Measurements from ENCODE around the gene RPTOR. TPM values are rescaled to one million over a fixed set of nuclear protein-coding genes. Genes with fewer than 3 reads are reported as not detected.

The RPTOR gene
- total RNA-seq, 1 donor: 27.9 TPM

DNA sequence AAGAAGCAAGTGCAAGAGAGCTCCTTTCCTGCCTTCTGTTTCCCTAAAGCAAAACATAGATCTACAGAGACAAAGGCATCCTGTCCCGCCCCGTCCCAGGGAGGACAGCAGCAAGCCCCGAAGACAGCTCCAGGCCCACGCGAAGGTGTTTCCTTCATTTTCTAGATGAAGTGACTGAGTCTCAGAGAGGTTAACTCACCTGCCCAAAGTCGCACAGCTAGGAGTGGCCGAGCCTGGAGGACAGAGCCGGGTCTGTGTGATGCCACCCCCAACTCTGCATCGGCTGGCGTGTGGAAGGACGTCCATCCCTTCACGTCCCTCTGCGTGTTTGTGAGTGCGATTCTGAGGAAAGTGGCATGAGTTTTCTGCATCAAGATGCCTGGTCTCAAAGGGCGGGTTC, 259.8 kb downstream of the RPTOR start:
- DNase-seq (ENCODE audit: insufficient read length, low spot score, missing footprints): no peak
- Histone ChIP-seq H3K4me3 (ENCODE audit: insufficient read depth, low read length) (no peak overlapping the region), H3K79me2 (ENCODE audit: insufficient read depth, low read length) (no peaks in the 10 kb centered on the region), H2AFZ (ENCODE audit: low read length) (no peak overlapping the region), H3K4me2 (ENCODE audit: insufficient read depth, low read length) (no peak overlapping the region), H3K36me3 (ENCODE audit: insufficient read depth, low read length) (peaks cover 3% of the 10 kb centered on the region), H3K9me3 (ENCODE audit: low read depth, low read length) (no peaks in the 10 kb centered on the region), H3K4me1 (ENCODE audit: insufficient read depth, low read length) (no peaks in the 10 kb centered on the region), H3K27me3 (ENCODE audit: insufficient read depth, low read length) (no peaks in the 10 kb centered on the region), H4K20me1 (ENCODE audit: insufficient read depth, low read length) (no peaks in the 10 kb centered on the region), H3K27ac (ENCODE audit: low read depth, low read length) (no peak overlapping the region)
- TF ChIP-seq, protein P1, sequence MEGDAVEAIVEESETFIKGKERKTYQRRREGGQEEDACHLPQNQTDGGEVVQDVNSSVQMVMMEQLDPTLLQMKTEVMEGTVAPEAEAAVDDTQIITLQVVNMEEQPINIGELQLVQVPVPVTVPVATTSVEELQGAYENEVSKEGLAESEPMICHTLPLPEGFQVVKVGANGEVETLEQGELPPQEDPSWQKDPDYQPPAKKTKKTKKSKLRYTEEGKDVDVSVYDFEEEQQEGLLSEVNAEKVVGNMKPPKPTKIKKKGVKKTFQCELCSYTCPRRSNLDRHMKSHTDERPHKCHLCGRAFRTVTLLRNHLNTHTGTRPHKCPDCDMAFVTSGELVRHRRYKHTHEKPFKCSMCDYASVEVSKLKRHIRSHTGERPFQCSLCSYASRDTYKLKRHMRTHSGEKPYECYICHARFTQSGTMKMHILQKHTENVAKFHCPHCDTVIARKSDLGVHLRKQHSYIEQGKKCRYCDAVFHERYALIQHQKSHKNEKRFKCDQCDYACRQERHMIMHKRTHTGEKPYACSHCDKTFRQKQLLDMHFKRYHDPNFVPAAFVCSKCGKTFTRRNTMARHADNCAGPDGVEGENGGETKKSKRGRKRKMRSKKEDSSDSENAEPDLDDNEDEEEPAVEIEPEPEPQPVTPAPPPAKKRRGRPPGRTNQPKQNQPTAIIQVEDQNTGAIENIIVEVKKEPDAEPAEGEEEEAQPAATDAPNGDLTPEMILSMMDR (IDR thresholded peaks at IDR 0.05; ENCODE audit: extremely low read depth, low read depth, low read length): no peak

DNA sequence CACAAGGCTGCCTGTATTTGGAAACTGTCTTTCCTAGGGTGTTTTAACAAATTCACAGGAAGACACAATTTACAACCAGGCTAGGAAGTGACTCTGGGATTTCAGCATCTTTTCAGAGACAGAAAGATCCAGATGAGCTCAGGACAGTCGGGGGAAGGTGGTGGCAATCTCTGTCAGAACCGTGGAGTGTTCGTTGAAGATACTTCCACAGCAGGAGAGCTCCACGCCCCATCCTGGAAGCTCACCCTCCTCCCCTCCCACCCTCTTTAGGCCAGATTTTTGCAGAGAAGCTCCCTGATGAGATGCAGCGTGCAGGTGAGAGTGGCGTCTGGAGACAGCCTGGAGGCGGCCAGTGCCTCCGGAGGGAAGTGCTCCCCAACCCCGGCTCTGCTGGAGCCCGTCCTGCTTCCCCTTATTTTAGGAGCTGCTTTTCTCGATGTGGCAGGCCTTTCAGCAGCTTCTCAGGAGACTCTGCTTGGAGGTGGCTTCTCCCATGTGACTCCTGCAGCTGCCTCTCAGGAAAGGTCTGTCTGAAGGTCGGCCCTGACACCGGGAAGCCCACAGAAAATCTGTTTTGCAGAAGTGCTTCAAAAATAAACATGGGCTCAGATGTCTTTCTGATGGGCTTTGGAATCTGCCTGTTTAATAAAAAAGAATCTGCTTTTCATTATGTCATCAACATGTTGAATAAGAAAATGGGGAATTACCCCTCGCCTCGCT, 260.6 kb downstream of the RPTOR start:
- H3K9me3 ChIP-seq (ENCODE audit: low read depth, low read length): no peaks in the 10 kb centered on the region
- H3K27me3 ChIP-seq (ENCODE audit: insufficient read depth, low read length): no peaks in the 10 kb centered on the region
- no peak overlapping the region for H3K27ac ChIP-seq (ENCODE audit: low read depth, low read length)
- peaks cover 3% of the 10 kb centered on the region for H3K36me3 ChIP-seq (ENCODE audit: insufficient read depth, low read length)
- peak; percentile 62 for DNase-seq (ENCODE audit: insufficient read length, low spot score, missing footprints)
- no peaks in the 10 kb centered on the region for H3K4me1 ChIP-seq (ENCODE audit: insufficient read depth, low read length)
- H3K4me2 ChIP-seq (ENCODE audit: insufficient read depth, low read length): no peak overlapping the region
- no peak overlapping the region for H3K4me3 ChIP-seq (ENCODE audit: insufficient read depth, low read length)
- H2AFZ ChIP-seq (ENCODE audit: low read length): no peak overlapping the region
- no peaks in the 10 kb centered on the region for H3K79me2 ChIP-seq (ENCODE audit: insufficient read depth, low read length)
- no peaks in the 10 kb centered on the region for H4K20me1 ChIP-seq (ENCODE audit: insufficient read depth, low read length)
- TF ChIP-seq, protein P1 (IDR thresholded peaks at IDR 0.05; ENCODE audit: extremely low read depth, low read depth, low read length): no peak

DNA sequence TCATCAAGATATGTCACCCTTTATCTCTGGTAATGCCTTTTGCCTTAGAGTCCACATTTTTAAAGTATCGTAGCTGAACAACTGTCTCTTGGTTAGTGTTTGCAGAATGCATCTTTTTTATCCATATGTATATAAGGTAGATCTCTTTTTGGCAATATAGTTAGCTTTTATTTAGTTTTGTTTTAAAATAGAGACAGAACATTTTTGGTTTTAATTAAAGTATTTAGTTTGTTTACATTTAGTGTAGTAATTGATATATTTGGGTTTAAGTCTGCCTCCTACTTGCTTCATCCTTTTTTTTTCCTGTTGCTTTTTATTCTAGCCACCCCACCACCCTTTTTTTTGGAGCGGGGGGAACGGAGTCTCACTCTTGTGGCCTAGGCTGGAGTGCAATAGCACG, 262.4 kb downstream of the RPTOR start:
- H3K4me2 ChIP-seq (ENCODE audit: insufficient read depth, low read length): no peak overlapping the region
- H3K79me2 ChIP-seq (ENCODE audit: insufficient read depth, low read length): no peaks in the 10 kb centered on the region
- H2AFZ ChIP-seq (ENCODE audit: low read length): no peak overlapping the region
- TF ChIP-seq, protein P1 (IDR thresholded peaks at IDR 0.05; ENCODE audit: extremely low read depth, low read depth, low read length): no peak
- peaks cover 3% of the 10 kb centered on the region for H3K36me3 ChIP-seq (ENCODE audit: insufficient read depth, low read length)
- H3K4me1 ChIP-seq (ENCODE audit: insufficient read depth, low read length): no peaks in the 10 kb centered on the region
- H3K27ac ChIP-seq (ENCODE audit: low read depth, low read length): no peak overlapping the region
- no peaks in the 10 kb centered on the region for H4K20me1 ChIP-seq (ENCODE audit: insufficient read depth, low read length)
- H3K9me3 ChIP-seq (ENCODE audit: low read depth, low read length): no peaks in the 10 kb centered on the region
- no peaks in the 10 kb centered on the region for H3K27me3 ChIP-seq (ENCODE audit: insufficient read depth, low read length)
- no peak for DNase-seq (ENCODE audit: insufficient read length, low spot score, missing footprints)
- no peak overlapping the region for H3K4me3 ChIP-seq (ENCODE audit: insufficient read depth, low read length)

DNA sequence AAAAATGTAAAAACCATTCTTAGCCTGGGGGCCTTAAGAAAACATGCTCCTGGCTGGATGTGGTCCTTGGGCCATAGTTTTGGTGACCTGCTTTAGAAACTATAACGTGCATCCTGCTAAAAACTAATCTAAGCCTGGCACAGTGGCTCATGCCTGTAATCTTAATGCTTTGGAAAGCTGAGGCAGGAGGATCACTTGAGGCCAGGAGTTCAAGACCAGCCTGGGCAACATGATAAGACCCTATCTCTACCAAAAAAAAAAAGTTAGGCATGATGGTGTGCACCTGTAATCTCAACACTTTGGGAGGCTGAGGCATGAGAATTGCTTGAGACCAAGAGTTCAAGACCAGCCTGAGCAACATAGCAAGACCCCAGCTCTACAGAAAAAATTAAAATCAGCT, 263.2 kb downstream of the RPTOR start:
- Histone ChIP-seq H3K4me3 (ENCODE audit: insufficient read depth, low read length) (no peak overlapping the region), H3K79me2 (ENCODE audit: insufficient read depth, low read length) (no peaks in the 10 kb centered on the region), H2AFZ (ENCODE audit: low read length) (no peak overlapping the region), H3K36me3 (ENCODE audit: insufficient read depth, low read length) (peaks cover 3% of the 10 kb centered on the region), H3K9me3 (ENCODE audit: low read depth, low read length) (no peaks in the 10 kb centered on the region), H4K20me1 (ENCODE audit: insufficient read depth, low read length) (no peaks in the 10 kb centered on the region), H3K4me1 (ENCODE audit: insufficient read depth, low read length) (no peaks in the 10 kb centered on the region), H3K4me2 (ENCODE audit: insufficient read depth, low read length) (no peak overlapping the region), H3K27ac (ENCODE audit: low read depth, low read length) (no peak overlapping the region), H3K27me3 (ENCODE audit: insufficient read depth, low read length) (no peaks in the 10 kb centered on the region)
- DNase-seq (ENCODE audit: insufficient read length, low spot score, missing footprints): no peak
- TF ChIP-seq, protein P1 (IDR thresholded peaks at IDR 0.05; ENCODE audit: extremely low read depth, low read depth, low read length): no peak
